Stimulated activated CD4-positive, alpha-beta T cell treated with anti-CD3 and anti-CD28 coated beads, TNF-alpha, amount 100 ng/mL, for 48 hours (primary cell): ENCODE data around the gene BBS9.

ENCODE experiments used
- DNase-seq, 3 donors: peaks; one replicate each; pipeline ENCODE4 v3.0.0-alpha.2; 2020; ENCODE audit warnings: low read depth in 3 of 3

The BBS9 gene

DNA sequence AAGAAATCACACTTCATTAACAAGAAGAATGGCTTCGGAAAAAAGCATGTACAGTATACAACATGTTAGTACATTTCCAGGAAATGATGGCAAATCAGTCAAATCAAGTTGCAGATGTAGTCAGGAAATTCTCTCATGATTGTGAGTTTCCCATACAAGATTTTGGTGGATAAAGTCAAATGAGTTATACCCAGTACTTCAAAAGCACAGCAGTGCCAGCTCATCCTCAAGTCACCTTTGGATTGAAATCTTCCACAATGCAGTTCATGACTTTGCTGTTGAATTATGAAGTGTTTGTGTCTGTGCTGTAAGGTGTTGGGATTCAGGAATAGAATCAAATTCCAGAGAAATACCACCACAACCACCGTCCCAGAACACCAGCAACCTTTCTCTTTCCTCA, 474.7 kb downstream of the BBS9 start:
- no peak for DNase-seq

GRCh38 chr7:33610918-33611317, 481.6 kb downstream of the BBS9 start:
- DNase-seq, result no peak

DNA sequence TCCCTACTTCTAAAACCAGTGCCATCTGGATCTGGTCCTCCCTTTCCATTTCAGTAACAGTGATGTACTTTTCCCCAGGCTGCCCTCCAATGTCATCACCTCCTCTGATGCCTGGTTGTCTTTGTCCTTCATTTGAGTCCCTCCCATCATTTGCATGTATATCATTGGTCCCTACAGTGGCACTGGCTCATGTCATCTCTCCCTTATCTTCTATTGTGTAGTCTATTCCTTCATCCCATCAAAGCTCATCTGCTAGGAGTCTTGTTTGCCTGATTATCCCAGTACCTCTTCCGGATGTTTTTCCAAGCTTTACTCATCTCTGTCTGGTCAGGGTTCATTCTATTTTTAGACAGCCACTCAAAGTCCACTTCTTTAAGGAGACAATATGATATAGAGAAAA, 483.1 kb downstream of the BBS9 start:
- DNase-seq, result no peak

DNA sequence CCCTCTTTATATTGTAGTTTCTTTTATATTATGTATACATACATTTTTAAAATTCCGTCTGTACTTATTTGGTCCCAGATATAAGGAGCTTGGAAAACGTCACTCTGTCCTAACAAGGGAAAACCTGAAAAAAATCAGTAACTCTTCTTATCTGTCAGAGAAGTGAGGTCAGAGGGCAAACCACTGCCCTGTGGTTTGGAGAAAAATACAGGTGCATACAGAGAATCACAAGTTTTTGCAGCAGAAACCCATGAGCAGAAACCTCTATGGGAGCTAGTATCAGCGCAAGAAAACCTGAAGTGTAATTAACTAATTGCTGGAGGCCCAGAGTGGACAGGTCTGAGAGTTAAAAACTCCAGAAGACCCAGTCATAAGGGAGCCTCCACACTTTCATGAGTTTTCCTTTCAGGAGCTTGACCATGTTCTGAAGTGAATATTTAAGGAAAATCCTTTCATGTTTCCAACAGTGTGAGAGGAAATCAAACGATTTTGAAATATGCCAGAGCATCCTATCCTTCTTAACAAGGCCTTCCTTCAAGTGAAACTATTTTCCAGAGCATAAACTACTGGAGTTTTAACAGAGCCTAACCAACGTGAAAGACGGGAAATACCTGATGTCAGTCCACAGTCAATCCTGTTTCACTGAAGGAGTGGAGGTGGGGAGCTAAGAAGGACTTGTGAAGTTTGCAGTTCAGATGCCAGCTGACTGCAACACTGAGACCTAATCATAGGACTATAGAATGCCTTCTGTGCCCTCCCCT, 485.2 kb downstream of the BBS9 start:
- no peak for DNase-seq

GRCh38 chr7:33616752-33617151, 487.4 kb downstream of the BBS9 start:
- no peak for DNase-seq

- DNase-seq, result no peak
Measured at GRCh38 chr7:33619264-33619663, 489.9 kb downstream of the BBS9 start.

DNA sequence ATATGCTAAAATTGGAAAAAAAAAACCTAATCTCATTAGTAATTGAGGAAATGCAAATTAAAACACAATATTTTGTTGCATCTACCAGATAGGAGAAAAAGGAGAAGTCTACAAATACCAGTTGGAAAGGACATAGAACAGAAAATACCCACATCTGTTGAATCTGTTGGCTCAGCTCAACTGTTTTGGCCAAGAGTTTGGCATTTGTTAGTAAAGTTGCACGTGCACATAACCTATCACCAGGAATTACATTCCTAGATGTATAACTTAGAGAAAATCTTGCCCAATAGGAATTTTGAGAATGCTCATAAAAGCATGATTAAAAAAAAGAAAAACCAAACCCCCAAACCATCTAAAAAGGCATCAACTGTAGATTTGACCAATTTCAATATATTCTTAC, 493.9 kb downstream of the BBS9 start:
- no peak for DNase-seq

DNA sequence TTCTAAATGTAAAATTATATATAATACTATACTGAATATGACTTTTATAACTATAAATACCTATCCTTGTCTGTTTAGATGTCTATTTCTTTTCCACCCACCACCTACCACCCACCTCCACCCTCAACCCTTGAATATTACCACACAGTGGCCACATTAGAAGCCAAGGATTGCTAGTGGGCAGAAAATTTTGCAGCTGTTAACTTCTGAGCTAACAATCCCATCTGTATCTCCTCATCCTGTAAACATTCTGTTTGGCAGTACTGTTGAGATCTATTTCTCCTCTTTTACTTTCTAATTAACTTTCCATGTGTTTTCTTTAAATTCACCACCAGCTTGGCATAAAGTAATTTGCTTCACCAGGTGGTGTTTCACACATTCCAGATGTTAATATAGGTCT, 494.9 kb downstream of the BBS9 start:
- no peak for DNase-seq

DNA sequence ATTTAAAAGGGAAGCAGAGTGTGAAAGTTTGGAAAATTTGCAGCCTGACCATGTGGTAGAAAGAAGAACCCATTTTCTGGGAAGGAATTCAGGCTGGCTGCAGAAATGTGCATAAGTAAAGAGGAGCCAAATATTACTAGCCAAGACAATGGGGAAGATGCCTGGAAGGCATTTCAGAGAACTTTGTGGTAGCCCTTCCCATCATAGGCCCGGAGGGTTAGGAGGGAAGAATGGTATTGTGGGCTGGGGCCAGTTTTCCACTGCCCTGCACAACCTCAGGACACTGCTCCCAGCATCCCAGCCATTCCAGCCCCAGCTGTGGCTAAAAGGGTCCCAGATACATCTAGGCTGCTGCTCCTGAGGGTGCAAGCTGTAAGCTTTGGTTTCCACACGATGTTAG, 497.5 kb downstream of the BBS9 start:
- no peak for DNase-seq

GRCh38 chr7:33627741-33628140, 498.4 kb downstream of the BBS9 start:
- DNase-seq, result no peak

DNA sequence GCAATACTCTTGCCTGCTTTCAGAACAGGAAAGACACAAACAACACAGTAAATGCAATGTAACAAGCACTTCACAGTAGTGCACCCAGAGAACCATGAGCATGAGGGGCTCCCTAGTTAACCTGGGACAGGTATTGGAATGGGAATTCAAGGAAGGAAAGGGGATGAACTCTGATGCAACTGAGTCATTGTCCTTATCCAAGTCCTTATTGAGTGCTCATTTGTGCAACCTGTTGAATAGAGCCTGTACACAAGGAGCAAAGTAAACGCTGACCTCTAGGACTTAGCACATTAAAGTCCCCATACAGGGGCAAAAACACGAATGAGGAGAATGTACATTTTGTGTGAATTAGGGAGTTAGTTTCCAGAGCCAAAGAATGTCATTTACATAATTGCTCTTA, 499.5 kb downstream of the BBS9 start:
- no peak for DNase-seq

GRCh38 chr7:33630359-33630758, 501.0 kb downstream of the BBS9 start:
- DNase-seq, result no peak

DNA sequence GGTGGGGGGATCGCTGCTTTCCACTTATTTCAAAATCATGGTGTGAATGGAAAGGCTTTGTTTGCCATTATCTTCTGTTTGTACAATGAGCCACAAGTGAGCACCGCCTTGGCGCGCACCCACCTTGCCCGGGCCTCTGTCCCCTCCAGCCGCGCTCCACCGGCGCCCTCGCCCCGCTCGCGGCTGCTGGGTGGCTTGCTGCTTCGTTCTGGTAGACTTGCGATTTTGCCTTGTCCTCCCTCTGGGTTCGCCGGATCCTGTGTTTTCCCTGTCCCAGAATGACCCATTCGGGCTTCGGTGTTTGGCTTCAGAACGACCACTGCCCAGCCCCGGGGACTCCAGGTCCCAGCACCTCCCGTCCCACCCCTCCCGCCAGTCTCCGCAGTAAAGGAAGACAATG, 503.0 kb downstream of the BBS9 start:
- DNase-seq, result no peak

- no peak for DNase-seq
Measured at GRCh38 chr7:33632840-33633525, 503.6 kb downstream of the BBS9 start.

DNA sequence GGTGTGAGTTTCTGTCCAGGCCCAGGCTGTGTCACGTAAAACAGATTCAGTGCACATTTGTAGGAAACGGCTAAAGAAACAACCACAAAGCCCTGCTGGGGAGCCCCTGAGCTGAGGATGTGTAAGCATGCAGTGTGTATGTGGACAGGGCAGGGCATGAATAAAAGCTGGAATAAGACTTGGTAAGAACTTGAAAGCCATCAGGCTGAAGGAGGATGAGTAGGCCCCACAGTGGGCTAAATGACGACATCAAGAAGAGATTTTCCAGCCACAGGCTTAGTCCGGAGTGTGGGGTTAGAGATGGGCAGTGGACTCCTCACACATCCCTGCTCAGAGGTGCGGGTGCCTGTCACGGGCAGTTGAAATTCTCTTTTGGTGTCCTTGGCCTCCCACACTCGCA, 505.2 kb downstream of the BBS9 start:
- no peak for DNase-seq

DNA sequence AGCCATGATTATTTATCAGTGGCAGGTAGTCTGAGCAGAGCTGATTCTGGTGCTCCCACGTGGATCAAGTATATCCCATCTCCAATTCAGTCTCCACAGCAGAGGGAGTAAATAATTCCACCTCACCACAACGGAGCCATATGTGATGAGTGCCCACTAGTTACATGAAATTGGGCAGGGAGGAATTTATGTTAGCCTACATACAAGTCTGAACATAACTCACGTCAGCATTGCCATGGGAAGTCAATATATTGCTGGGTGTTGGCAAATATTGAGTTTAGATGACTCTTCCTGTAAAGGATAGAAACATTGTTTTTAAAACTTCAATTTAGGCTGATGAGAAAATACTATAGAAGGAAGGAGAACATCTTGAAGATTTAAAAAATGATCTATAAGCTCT, 507.0 kb downstream of the BBS9 start:
- DNase-seq, result no peak

- DNase-seq, result no peak
Measured at GRCh38 chr7:33639552-33640197, 510.3 kb downstream of the BBS9 start.

DNA sequence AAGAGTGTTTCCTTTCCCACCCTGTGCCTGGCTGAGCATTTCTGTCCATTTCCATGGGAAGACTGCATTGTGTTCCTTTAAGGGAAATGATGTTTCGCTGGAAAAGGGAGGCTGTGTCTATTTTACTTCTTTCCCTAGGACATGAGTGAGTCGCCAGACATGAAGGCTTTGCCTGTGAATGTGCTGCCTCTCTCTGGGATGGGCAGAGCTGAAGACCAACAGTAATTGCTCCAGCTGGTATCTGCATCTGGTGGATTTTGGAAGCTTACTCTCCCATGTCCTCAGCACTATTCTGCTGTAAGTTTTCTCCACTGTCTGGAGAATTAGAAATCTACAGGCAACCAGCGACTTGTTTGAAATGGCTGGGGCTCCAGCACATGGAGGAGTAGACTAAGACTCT, 511.4 kb downstream of the BBS9 start:
- DNase-seq, result no peak

- DNase-seq, result no peak
Measured at GRCh38 chr7:33642312-33642711, 512.9 kb downstream of the BBS9 start.

GRCh38 chr7:33643530-33643929, 514.2 kb downstream of the BBS9 start:
- DNase-seq, result no peak

DNA sequence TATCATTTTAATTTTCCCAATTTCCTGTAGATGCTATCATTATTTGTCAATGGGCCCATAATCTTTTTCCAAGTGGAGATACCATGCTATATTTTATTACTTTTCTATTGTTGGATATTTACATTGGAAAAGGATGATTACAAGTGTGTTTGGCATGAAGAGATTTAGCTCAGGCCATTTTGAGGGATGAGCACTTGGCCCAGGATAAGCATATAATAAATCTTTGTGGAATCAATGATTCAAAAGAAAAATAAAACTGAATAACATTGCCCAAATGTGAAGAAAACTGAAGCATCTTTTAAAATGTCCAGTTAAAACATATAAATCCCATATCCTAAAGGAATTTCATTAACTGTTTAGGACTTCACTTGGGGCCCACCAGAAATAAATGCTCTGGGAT, 515.1 kb downstream of the BBS9 start:
- DNase-seq, result no peak

DNA sequence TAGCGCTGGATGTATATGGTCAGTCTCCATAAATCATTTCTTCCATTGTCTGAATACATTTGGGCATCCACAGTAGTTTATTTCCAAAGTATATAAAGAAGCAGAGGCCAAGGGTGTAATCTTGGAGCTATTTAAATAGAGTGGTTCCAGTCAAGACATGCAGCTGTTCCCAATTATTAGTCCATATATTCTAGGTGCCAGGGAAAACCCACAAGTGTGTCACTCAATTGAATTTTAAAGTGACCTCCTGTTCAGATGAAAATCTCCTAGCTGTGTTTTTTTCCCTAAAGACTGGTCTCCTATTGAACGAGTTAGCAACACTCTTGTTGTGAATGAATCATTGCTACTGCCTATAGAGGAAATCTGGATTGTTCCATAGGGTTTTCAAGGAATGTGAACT, 515.7 kb downstream of the BBS9 start:
- DNase-seq, result no peak

DNA sequence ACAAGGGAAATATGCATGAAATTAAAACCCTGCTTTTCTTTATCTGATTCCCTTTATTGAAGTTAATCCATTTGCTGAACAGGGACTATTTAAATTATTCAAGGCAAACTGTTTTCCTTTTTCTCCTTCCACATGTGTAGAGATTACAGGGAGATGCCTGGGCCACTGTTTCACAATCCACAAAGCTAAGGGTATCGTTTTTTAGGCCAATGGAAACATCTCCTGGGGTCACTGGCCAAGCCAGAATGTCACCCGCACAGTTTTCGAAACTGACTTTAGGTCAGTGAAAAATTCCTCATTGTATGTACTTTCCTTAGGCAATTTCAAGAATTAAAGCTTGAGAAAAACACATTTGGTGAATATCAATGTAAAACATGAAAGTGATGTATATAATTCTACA, 516.8 kb downstream of the BBS9 start:
- DNase-seq, result no peak
